ENCODE results near the gene SETDB2. TPM values are rescaled to one million over a fixed set of nuclear protein-coding genes. Genes with fewer than 3 reads are reported as not detected.

SETDB2 gene
- total RNA-seq, 2 experiments from 2014 or later, result 13.5 to 15.1 TPM

DNA sequence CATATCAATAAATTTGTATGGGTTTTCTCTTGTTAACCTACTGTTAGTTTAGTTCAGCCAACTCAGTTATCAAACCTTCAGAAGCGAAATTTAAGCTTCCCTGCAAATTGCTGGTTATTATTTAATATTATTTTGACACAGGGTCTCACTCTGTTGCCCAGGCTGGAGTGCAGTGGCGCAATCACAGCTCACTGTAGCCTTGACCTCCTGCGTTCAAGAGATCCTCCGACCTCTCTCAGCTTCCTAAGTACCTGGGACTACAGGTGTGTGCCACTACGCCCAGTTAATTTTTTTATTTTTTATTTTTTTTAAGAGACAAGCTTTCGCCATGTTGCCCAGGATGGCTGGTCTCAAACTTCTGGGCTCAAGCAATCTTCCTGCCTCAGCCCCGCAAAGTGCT is 6.4 kb upstream of the SETDB2 start:
- H3K9me3 Mint-ChIP-seq (ENCODE audit: insufficient read depth), result no peaks in the 10 kb centered on the region
- DNase-seq (no peak), ATAC-seq (no peak)
- POLR2A ChIA-PET, result no interaction called here
- CTCF ChIA-PET, result no interaction called here
- H3K27ac Mint-ChIP-seq, result no peak overlapping the region
- H3K4me1 Mint-ChIP-seq (ENCODE audit: low read depth), result peaks cover 7% of the 10 kb centered on the region
- H3K4me3 Mint-ChIP-seq, result no peak overlapping the region
- H3K36me3 Mint-ChIP-seq (ENCODE audit: low read depth), result no peaks in the 10 kb centered on the region
- H3K27me3 Mint-ChIP-seq (ENCODE audit: low read depth), result peaks cover 11% of the 10 kb centered on the region

GRCh38 chr13:49439609-49440008 is 4.5 kb upstream of the SETDB2 start:
- H3K9me3 Mint-ChIP-seq (ENCODE audit: insufficient read depth), result no peaks in the 10 kb centered on the region
- ATAC-seq, result no peak
- POLR2A ChIA-PET, result no interaction called here
- peaks cover 16% of the 10 kb centered on the region for H3K4me1 Mint-ChIP-seq (ENCODE audit: low read depth)
- no peak for DNase-seq
- no peak overlapping the region for H3K4me3 Mint-ChIP-seq
- no peak overlapping the region for H3K27ac Mint-ChIP-seq
- CTCF ChIA-PET, result no interaction called here
- peaks cover 11% of the 10 kb centered on the region for H3K27me3 Mint-ChIP-seq (ENCODE audit: low read depth)
- peaks cover 5% of the 10 kb centered on the region for H3K36me3 Mint-ChIP-seq (ENCODE audit: low read depth)

GRCh38 chr13:49441312-49441711 is 2.8 kb upstream of the SETDB2 start:
- Mint-ChIP-seq H3K36me3 (ENCODE audit: low read depth) (peaks cover 11% of the 10 kb centered on the region), H3K9me3 (ENCODE audit: insufficient read depth) (no peaks in the 10 kb centered on the region), H3K27ac (no peak overlapping the region), H3K4me3 (no peak overlapping the region), H3K4me1 (ENCODE audit: low read depth) (peaks cover 29% of the 10 kb centered on the region), H3K27me3 (ENCODE audit: low read depth) (peaks cover 11% of the 10 kb centered on the region)
- ChIA-PET POLR2A (no interaction called here), CTCF (no interaction called here)
- ATAC-seq (no peak), DNase-seq (no peak)

DNA sequence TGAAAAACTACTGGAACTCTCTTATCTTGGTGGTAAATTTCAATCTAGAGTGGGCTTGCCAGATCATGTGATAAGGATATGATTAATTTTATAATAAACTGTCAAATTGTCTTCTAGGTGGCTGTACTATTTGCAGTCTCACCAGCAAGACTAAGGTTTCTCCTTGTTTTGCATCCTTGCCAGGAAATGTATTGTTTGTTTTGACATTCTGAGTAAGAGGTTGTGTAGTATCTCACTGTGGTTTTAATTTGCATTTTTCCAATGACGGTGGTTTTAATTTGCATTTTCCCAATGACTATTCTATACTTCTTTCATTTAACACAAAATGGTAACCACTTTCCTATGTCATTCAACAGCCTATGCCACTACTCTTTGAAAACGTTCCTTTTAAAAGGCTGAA is 2.2 kb upstream of the SETDB2 start:
- DNase-seq (no peak), ATAC-seq (no peak)
- H3K36me3 Mint-ChIP-seq (ENCODE audit: low read depth), result peaks cover 11% of the 10 kb centered on the region
- H3K27ac Mint-ChIP-seq, result no peak overlapping the region
- peaks cover 11% of the 10 kb centered on the region for H3K27me3 Mint-ChIP-seq (ENCODE audit: low read depth)
- peaks cover 34% of the 10 kb centered on the region for H3K4me1 Mint-ChIP-seq (ENCODE audit: low read depth)
- POLR2A ChIA-PET, result no interaction called here
- H3K9me3 Mint-ChIP-seq (ENCODE audit: insufficient read depth), result no peaks in the 10 kb centered on the region
- no peak overlapping the region for H3K4me3 Mint-ChIP-seq
- CTCF ChIA-PET, result no interaction called here

- peak overlapping the region; percentile 99 for H3K27ac Mint-ChIP-seq
- H3K4me3 Mint-ChIP-seq, result peak overlapping the region; percentile 96
- peaks cover 15% of the 10 kb centered on the region for H3K36me3 Mint-ChIP-seq (ENCODE audit: low read depth)
- CTCF ChIA-PET, result interaction anchor here (0.8 to 2.4 kb wide), 8 partner anchors 11 to 350 kb away, joined by 3 to 10 read pairs (median 3); partner anchors contain the start of gene KPNA3
- DNase-seq, result no peak
- peaks cover 46% of the 10 kb centered on the region for H3K4me1 Mint-ChIP-seq (ENCODE audit: low read depth)
- no peaks in the 10 kb centered on the region for H3K9me3 Mint-ChIP-seq (ENCODE audit: insufficient read depth)
- peak; percentile 5 for ATAC-seq
- POLR2A ChIA-PET, result interaction anchor here (0.7 to 4.8 kb wide), 18 partner anchors 9 to 486 kb away, joined by 3 to 93 read pairs (median 3); partner anchors contain the start of genes CDADC1, PHF11 and RCBTB1
- H3K27me3 Mint-ChIP-seq (ENCODE audit: low read depth), result peaks cover 8% of the 10 kb centered on the region
Observed at GRCh38 chr13:49443357-49443703, 744 bp upstream of the SETDB2 start.

DNA sequence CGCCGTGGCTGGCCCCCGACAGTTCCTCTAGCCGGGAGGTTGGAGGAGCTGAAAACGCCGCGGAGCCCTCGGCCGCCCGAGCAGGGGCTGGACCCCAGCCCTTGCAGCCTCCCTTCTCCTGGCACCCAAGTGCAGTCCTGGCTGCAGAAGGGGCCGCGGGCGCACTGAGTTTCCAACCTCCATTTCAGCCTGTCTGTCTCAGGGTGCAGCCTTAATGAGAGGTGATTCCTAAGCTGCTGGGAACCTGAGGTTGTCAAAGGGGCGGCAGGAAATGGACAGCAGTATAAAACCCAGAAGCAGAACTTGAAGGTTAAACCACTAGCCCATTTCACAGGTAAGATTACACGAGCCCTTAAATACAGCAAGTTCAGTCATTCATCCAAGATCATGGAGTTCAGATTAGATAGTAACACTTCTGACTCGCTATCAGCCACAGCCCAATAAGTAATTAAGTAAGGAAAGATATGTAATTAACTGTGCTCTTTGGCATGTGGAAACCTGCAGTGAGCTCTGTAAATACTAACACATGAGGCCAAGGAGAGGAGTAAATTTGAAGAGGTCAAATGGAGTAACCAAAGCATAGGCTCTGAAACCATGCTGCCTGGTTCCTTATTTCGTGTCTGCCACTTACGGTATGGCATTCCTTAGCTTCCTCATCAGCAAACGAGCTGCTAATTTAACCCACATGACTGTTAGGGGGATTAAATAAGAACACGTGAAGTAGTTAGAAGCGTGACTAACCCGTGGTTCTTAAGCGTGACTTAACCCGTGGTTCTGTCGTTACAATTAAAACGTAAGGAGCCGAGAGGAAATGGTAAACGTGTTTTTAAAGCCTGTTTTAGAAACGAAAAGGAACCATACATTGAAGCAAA is 686 bp downstream of the SETDB2 start:
- H3K4me3 Mint-ChIP-seq, result peak overlapping the region; percentile 96
- ATAC-seq, result no peak
- peaks cover 52% of the 10 kb centered on the region for H3K4me1 Mint-ChIP-seq (ENCODE audit: low read depth)

DNA sequence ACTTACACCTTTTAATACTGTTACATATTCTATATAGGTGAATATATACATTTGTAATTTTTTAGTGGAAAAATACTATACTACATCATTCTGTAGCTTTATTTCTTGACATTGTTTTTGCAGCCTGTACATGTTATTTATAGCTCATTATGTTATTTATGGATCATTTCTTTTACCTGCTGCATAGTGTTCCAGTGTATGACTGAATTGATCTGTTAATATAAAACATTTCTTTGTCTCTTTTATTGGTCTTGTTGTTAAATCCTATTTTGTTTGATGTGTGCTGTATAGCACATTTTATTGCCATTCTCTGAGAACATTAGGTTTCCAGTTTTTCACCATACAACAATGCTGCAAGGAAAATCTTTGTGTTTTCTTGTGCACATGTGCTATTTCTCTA is 2.4 kb downstream of the SETDB2 start:
- peaks cover 32% of the 10 kb centered on the region for H3K36me3 Mint-ChIP-seq (ENCODE audit: low read depth)
- CTCF ChIA-PET, result interaction anchor here (1.1 to 1.2 kb wide), 2 partner anchors 8 to 10 kb away, joined by 3 read pairs; no protein-coding TSS in a partner anchor
- DNase-seq (no peak), ATAC-seq (no peak)
- H3K27ac Mint-ChIP-seq, result peak overlapping the region; percentile 81
- H3K27me3 Mint-ChIP-seq (ENCODE audit: low read depth), result no peaks in the 10 kb centered on the region
- POLR2A ChIA-PET, result interaction anchor here (4.8 kb wide), 1 partner anchor 49 kb away, joined by 93 read pairs; the partner anchor contains the start of gene PHF11
- H3K9me3 Mint-ChIP-seq (ENCODE audit: insufficient read depth), result no peaks in the 10 kb centered on the region
- peak overlapping the region; percentile 61 for H3K4me3 Mint-ChIP-seq
- H3K4me1 Mint-ChIP-seq (ENCODE audit: low read depth), result peaks cover 57% of the 10 kb centered on the region

More for the DNA sequence above, 686 bp downstream of the SETDB2 start:
- Mint-ChIP-seq H3K9me3 (ENCODE audit: insufficient read depth) (no peaks in the 10 kb centered on the region), H3K36me3 (ENCODE audit: low read depth) (peaks cover 28% of the 10 kb centered on the region), H3K27me3 (ENCODE audit: low read depth) (peaks cover 2% of the 10 kb centered on the region), H3K27ac (peak overlapping the region; percentile 99)
- peak; percentile 41 for DNase-seq
- ChIA-PET CTCF (interaction anchor here (0.7 to 2.4 kb wide), 8 partner anchors 9 to 348 kb away, joined by 3 to 10 read pairs (median 4); partner anchors contain the start of gene KPNA3), POLR2A (interaction anchor here (0.5 to 4.8 kb wide), 17 partner anchors 8 to 791 kb away, joined by 3 to 93 read pairs (median 4); partner anchors contain the start of genes CDADC1, CYSLTR2, FNDC3A and KPNA3)

GRCh38 chr13:49448753-49449152 is 4.7 kb downstream of the SETDB2 start:
- H3K36me3 Mint-ChIP-seq (ENCODE audit: low read depth), result peaks cover 44% of the 10 kb centered on the region
- ChIA-PET POLR2A (no interaction called here), CTCF (interaction anchor here (0.9 kb wide), 1 partner anchor 338 kb away, joined by 3 read pairs; no protein-coding TSS in a partner anchor)
- H3K9me3 Mint-ChIP-seq (ENCODE audit: insufficient read depth), result no peaks in the 10 kb centered on the region
- ATAC-seq (no peak), DNase-seq (no peak)
- H3K27ac Mint-ChIP-seq, result no peak overlapping the region
- peaks cover 44% of the 10 kb centered on the region for H3K4me1 Mint-ChIP-seq (ENCODE audit: low read depth)
- H3K27me3 Mint-ChIP-seq (ENCODE audit: low read depth), result no peaks in the 10 kb centered on the region
- no peak overlapping the region for H3K4me3 Mint-ChIP-seq

DNA sequence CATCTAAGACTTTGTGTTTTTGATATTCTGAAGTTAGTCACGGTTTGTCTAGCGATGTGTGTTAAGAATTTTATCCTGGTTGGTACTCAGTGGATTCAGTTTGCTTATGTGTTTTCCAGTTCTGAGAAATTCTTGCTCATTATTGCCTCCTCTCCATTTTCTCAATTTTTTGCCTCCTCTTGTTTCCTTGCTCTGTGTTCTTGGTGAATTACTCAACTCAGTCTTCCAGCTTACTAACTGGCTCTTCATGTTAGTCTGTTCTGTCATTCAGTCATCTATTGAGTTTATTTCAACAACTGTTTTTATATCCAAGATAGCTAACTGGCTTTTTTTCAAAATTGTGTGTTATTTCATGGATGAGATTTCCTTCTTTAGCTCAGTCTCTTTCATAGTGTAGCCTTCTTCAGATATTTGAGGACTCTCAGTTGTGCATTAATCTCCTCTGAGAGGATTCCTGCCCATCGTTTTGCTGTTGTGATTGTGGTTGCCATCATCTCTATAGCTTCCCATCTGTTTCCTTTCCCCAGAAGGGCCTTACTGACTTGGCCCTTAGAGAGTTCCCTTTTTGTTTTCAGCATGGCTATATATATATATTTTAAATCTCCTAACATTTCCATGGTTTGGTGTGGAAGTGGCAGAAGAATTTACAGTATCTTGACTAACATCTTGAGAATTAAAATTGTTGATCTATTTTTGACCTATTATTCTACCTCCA is 6.2 kb downstream of the SETDB2 start:
- ATAC-seq, result no peak
- CTCF ChIA-PET, result interaction anchor here (1.1 kb wide), 1 partner anchor 11 kb away, joined by 3 read pairs; no protein-coding TSS in a partner anchor
- POLR2A ChIA-PET, result interaction anchor here (0.5 to 1.5 kb wide), 2 partner anchors 45 to 137 kb away, joined by 3 to 4 read pairs; partner anchors contain the start of gene PHF11
- no peaks in the 10 kb centered on the region for H3K27me3 Mint-ChIP-seq (ENCODE audit: low read depth)
- H3K4me3 Mint-ChIP-seq, result no peak overlapping the region
- DNase-seq, result no peak
- peaks cover 43% of the 10 kb centered on the region for H3K36me3 Mint-ChIP-seq (ENCODE audit: low read depth)
- H3K4me1 Mint-ChIP-seq (ENCODE audit: low read depth), result peaks cover 48% of the 10 kb centered on the region
- H3K27ac Mint-ChIP-seq, result no peak overlapping the region
- H3K9me3 Mint-ChIP-seq (ENCODE audit: insufficient read depth), result no peaks in the 10 kb centered on the region

DNA sequence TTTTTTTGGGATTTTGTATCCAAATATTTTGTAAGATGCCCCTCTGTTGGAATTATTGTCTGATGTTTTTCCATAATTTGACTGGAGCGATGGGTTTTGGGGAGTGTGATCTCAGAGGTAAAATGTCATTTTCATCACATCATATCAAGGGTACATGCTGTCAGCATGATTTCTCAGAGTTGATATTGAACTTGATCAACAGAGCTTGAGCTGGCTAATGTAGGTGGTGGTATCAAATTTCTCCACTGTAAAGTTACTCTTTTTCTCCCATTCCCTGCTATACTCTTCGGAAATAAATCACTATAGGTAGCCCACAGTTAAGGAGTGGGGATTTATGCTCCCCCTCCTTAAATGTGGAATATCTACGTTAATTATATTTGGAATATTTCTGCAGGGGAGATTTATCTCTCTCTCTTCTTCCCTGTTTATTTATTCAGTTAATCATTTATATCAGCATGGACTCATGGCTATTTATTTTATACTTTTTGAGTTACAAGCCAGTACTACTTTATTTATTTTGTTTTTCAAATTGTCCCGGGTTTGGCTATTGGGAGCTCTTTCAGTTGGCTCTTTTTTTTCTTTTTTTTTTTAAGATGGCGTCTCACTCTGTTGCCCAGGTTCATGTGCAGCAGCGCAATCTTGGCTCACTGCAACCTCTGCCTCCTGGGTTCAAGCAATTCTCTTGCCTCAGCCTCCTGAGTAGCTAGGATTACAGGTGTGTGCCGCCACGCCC is 8.8 kb downstream of the SETDB2 start:
- H3K4me1 Mint-ChIP-seq (ENCODE audit: low read depth), result peaks cover 30% of the 10 kb centered on the region
- ChIA-PET POLR2A (interaction anchor here (1.8 kb wide), 1 partner anchor 9 kb away, joined by 6 read pairs; the partner anchor contains the start of genes CAB39L and SETDB2), CTCF (interaction anchor here (3.4 kb wide), 1 partner anchor 9 kb away, joined by 10 read pairs; the partner anchor contains the start of genes CAB39L and SETDB2)
- H3K36me3 Mint-ChIP-seq (ENCODE audit: low read depth), result peaks cover 40% of the 10 kb centered on the region
- DNase-seq (no peak), ATAC-seq (no peak)
- no peaks in the 10 kb centered on the region for H3K9me3 Mint-ChIP-seq (ENCODE audit: insufficient read depth)
- no peak overlapping the region for H3K27ac Mint-ChIP-seq
- no peaks in the 10 kb centered on the region for H3K27me3 Mint-ChIP-seq (ENCODE audit: low read depth)
- no peak overlapping the region for H3K4me3 Mint-ChIP-seq

DNA sequence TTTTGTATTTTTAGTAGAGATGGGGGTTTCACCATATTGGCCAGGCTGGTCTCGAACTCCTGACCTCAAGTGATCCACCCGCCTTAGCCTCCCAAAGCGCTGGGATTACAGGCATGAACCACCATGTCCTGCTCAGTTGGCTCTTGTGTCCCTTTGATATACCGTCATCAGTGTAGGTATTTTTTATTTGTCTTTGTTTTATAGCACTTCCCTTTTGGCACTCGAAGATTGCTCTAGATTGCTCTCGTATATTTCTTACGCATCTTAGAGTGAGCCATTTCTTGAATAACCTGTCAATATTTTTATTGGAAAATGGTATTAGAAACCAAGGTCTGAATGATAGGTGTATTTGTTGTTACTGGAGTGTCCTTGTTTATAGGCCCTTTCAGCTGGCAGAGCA is 9.4 kb downstream of the SETDB2 start:
- no peaks in the 10 kb centered on the region for H3K27me3 Mint-ChIP-seq (ENCODE audit: low read depth)
- DNase-seq (no peak), ATAC-seq (no peak)
- ChIA-PET POLR2A (interaction anchor here (1.8 to 1.9 kb wide), 2 partner anchors 9 kb away, joined by 6 to 9 read pairs; partner anchors contain the start of genes CAB39L and SETDB2), CTCF (interaction anchor here (3.4 kb wide), 1 partner anchor 9 kb away, joined by 10 read pairs; the partner anchor contains the start of genes CAB39L and SETDB2)
- no peak overlapping the region for H3K4me3 Mint-ChIP-seq
- H3K36me3 Mint-ChIP-seq (ENCODE audit: low read depth), result peaks cover 38% of the 10 kb centered on the region
- no peaks in the 10 kb centered on the region for H3K9me3 Mint-ChIP-seq (ENCODE audit: insufficient read depth)
- peaks cover 25% of the 10 kb centered on the region for H3K4me1 Mint-ChIP-seq (ENCODE audit: low read depth)
- H3K27ac Mint-ChIP-seq, result no peak overlapping the region

Measured in activated CD8-positive, alpha-beta T cell treated with anti-CD3 and anti-CD28 coated beads, Interleukin-2, amount 10 ng/mL, durations not matched to agents 7 days and 5 days (primary cell).